Stimulated activated CD4-positive, alpha-beta T cell treated with anti-CD3 and anti-CD28 coated beads, Interleukin-1b, Interleukin-23, amount 100 ng/mL, for 24 hours (primary cell): ENCODE results near the gene CCDC50.

Source experiments
- DNase-seq, 4 experiments: peaks; one replicate each; pipeline ENCODE4 v3.0.0-alpha.2; 2020; ENCODE audit warnings: low read depth in 4 of 4, low spot score in 1 of 4

Gene CCDC50

DNA sequence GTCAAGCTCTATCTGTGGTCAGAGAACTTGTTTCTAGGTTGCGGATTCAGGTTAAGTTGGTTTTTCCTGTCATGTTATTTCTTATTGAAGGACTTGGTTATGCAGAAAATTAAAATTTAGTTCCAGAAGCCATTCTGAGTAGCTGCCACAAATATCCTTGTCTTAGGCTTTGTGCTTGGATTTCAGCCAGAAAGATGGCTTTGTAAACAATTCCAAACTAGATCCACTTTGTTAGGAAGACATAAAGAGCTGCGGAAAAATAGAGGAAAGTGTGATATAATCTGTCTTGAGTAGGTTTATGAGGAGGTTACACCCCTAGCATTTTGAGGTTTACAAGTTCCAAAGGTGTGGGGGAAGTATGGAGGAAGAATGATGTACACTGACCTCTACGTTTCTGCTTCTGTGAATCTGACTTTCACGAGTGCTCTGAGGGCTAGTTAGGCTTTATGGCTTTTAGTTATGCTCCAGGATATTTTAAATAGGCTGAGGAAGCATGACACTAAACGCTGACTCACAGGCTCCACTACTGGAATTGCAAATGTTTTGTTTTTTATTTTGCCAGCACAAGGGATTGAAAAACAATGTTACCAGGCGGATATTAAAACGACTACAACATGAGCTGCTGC, 47.4 kb downstream of the CCDC50 start:
- DNase-seq = no peak

DNA sequence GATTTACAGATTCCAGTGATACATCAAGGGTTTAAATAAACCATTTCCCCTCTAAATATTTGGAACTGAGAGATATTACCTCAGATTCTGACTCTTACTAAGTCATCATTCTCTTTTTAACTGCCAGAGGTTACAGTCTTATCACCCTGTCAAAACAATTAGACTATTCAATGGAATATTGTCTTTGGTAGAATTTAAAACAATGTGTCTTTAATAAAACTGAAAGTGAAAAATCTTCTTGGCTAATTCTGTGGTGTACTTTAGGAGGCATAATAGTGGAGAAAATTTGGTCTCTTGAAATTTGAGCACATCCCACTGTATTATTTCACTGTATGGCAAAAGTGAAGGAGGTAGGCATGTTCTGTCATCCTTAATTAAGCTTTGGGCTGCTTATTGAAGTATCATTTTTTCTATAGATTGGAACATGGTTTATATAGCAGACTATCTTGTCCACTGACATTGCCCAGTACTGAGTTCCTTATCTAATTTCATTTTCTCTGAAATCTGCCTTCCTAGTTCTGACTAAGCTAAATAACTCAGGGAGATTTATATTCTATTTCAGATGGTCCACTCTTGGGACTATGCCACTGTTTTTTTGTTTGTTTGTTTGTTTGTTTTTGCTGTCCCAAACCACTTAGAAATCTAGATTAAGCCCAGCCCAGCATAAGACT, 49.1 kb downstream of the CCDC50 start:
- no peak for DNase-seq

GRCh38 chr3:191379446-191379845, 50.3 kb downstream of the CCDC50 start:
- no peak for DNase-seq

GRCh38 chr3:191380001-191380400, 50.8 kb downstream of the CCDC50 start:
- DNase-seq = no peak

GRCh38 chr3:191381303-191381702, 52.1 kb downstream of the CCDC50 start:
- DNase-seq = no peak

DNA sequence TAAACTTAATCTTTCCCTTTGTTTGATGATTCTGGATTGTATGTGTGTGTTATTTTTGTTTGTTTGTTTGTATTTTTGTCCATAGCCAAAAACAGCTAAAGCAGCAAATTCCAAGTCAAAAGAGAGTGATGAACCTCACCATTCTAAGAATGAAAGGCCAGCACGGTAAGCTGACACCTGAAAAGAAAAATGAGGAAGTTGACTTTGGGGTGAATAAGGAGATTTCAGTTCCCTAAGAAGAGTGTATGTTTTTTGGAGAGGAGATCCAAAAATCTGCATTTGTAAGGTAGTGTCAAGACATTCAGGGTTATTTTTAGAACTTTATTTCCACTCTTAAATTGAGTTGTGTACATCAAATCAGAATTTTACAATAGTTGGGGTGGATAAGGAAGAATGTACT, 53.5 kb downstream of the CCDC50 start:
- DNase-seq = no peak

DNA sequence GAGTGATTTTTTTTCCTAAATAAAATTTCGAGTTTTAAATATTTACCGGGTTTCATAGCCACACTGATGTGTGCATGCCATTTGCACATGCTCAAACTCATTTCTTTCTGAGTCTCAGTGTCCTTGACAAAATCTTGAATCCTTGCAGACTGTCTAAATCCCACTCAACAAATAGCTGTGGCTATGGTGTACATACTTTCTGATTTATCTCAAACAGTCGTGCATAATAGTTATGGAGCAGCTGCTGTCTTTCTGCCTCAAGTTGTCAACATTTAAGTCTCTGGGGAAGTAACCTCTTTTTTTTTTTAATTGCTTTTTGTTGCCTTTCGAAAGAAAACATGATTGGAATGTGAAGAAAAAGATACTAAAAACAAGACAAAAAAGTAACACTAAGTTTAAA, 53.9 kb downstream of the CCDC50 start:
- DNase-seq = no peak

DNA sequence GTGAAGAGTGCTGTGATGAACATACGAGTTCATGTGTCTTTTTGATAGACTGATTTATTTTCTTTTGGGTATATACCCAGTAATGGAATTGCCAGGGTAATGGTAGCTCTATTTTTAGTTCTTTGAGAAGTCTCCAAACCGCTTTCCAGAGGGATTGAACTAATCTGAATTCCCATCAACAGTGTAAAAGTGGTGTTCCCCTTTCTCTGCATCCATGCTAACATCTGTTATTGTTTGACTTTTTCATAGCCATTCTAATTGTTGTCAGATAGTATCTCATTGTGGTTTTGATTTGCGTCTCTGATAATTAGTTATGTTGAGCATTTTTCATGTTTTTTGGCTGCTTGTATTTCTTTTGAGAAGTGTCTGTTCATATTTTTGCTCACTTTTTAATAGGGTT, 55.9 kb downstream of the CCDC50 start:
- no peak for DNase-seq

DNA sequence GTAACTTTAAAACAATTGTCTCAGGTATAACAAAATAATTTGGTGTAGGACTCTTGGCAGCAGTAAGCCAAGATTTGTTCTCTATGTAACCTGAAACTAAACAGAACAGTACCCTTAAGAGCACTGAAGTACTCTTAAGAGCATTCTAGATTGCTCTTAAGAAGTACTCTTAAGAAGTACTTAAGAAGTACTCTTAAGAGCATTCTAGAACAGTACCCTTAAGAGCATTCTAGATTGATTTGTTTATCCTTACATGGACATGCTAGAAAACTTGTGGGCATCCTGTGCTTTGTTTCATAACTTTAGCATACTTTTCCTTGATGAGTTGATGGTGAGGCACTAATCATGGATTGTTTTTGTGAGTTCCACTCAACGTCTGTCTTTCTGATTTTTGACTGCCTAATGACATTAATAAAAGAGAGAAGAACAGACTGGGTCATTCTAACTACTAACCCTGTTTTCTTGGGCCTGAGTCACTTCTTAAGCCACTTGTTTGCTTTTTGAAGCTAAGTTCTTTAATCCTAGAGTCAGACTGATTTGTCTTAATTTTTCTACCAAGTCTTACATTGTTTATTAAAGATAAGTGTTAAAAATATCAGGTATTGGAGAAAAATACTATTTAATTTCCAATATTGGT, 58.4 kb downstream of the CCDC50 start:
- DNase-seq = no peak

DNA sequence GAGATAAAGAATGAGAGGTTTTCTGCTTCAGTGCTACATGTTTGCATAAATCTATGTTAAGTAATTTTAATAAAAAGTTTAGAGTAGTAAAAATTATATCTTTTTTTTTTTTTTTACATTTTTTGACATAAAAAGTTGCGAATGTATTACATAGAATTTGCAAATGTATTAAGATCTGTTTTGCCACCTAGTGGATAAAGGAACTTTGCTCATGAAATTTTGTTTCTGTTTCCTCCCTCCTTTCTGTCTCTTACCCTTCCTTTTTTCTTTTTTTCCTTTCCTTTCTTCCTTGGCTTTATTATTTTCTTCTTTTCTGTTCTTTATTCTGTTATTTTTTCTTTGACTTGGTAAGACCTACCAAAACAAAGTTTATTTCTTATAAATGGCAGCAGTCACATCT, 59.6 kb downstream of the CCDC50 start:
- no peak for DNase-seq

DNA sequence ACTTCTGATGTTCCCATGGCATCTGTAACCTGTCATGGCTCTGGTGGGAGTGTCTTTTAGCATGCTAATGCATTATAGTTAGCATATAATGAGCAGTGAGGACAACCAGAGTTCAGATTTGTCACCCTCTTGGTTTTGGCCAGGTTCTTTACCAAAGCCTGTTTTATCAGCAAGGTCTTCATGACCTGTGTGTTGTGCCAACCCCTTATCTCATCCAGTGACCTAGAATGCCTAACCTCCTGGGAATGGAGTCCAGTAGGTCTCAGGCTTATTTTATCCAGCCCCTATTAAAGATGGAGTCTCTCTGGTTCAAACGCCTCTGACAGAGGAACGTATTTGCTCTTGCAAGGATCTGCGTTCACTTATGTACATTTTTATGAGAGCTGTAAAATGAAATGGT, 61.4 kb downstream of the CCDC50 start:
- DNase-seq = no peak

GRCh38 chr3:191391861-191392808, 62.9 kb downstream of the CCDC50 start:
- no peak for DNase-seq

GRCh38 chr3:191393146-191393545, 64.0 kb downstream of the CCDC50 start:
- no peak for DNase-seq

DNA sequence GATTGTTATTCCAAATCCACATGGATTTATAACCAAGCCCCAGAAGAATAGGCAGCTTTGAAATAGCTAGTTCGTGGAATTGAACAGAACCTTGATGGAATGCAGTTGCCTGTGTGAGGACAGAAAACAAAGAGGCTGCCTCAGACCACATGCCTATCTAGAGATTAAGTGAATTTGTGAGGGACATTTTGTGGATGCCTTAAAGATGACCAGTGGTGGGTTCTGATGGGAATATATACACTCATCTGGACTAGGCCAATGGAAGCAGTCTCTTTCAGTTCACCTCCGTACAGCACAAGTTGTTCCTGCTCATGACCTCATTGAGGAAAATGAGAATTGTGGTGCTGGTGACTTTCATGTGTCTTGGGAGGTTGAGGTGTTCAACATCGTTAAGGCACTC, 68.6 kb downstream of the CCDC50 start:
- no peak for DNase-seq

DNA sequence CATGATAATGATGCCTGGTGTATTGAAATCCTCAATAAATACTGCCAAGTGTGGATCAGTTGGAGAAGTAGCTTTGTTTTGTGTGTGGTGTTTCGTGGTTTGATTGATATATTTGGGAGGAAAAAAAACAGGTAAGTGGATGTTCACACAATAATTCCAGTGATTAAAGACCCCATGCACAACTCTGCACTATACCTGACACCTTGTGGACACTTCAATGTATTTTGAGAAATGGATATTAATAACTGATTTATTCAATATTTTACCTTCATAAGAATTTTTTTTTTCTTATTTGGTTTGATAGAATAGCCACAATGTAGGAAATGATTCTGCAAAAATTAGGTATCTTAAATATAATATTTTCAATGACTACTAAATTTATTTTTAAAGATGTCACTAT, 69.4 kb downstream of the CCDC50 start:
- DNase-seq = no peak

GRCh38 chr3:191399918-191400317, 70.7 kb downstream of the CCDC50 start:
- no peak for DNase-seq

- DNase-seq = no peak
Measured at GRCh38 chr3:191401775-191402357, 72.7 kb downstream of the CCDC50 start.

GRCh38 chr3:191409791-191410359, 80.7 kb downstream of the CCDC50 start:
- DNase-seq = no peak

- DNase-seq = no peak
Measured at GRCh38 chr3:191412759-191413158, 83.6 kb downstream of the CCDC50 start.

GRCh38 chr3:191414286-191414685, 85.1 kb downstream of the CCDC50 start:
- DNase-seq = no peak

GRCh38 chr3:191414732-191415131, 85.5 kb downstream of the CCDC50 start:
- DNase-seq = no peak
